ENCODE data around the gene UBAP2L. TPM values are rescaled to one million over a fixed set of nuclear protein-coding genes. Genes with fewer than 3 reads are reported as not detected.
"Not testable (repeated sequence)": the region's sequence is repeated elsewhere in the genome, so short reads cannot be mapped to it uniquely, and the experiment has no call there.

Gene UBAP2L
- total RNA-seq, 1 experiment from 2014 or later, result 265 TPM

- Histone ChIP-seq H3K27me3 (ENCODE audit: insufficient read depth, low read length) (no peaks in the 10 kb centered on the region), H2AFZ (ENCODE audit: low read length) (no peak overlapping the region), H2BK12ac (ENCODE audit: insufficient read length, low read depth, low read length) (no peak overlapping the region), H4K8ac (replicated peaks; ENCODE audit: insufficient read length, low read depth, low read length) (no peak overlapping the region), H3K56ac (ENCODE audit: insufficient read length, low read depth, low read length) (no peak overlapping the region), H4K91ac (ENCODE audit: insufficient read length, low read depth, low read length) (no peak overlapping the region), H2AK5ac (ENCODE audit: insufficient read length, low read length) (no peak overlapping the region), H3K79me1 (ENCODE audit: insufficient read depth, low read depth, low read length, poor library complexity, severe bottlenecking) (no peaks in the 10 kb centered on the region), H3K4me1 (ENCODE audit: insufficient read depth, low read length) (no peaks in the 10 kb centered on the region), H3K14ac (ENCODE audit: insufficient read depth, low read length) (no peak overlapping the region), H3K9ac (ENCODE audit: extremely low read depth, insufficient read length, low read length) (no peak overlapping the region), H4K5ac (ENCODE audit: insufficient read length, low read depth, low read length) (no peak overlapping the region), H4K20me1 (ENCODE audit: control insufficient read depth, insufficient read depth, insufficient read length) (no peaks in the 10 kb centered on the region), H3K27ac (ENCODE audit: insufficient read length, low read depth, low read length) (no peak overlapping the region), H3K4me2 (ENCODE audit: insufficient read depth, insufficient read length, low read length) (no peak overlapping the region), H3K9me3 (ENCODE audit: control insufficient read depth, low read depth, low read length) (no peaks in the 10 kb centered on the region), H3K23ac (ENCODE audit: insufficient read length, low read depth, low read length) (no peak overlapping the region), H2BK15ac (ENCODE audit: low read depth, low read length) (no peak overlapping the region), H2BK120ac (ENCODE audit: low read depth, low read length, poor library complexity, severe bottlenecking) (no peak overlapping the region), H3K18ac (ENCODE audit: insufficient read length, low read depth, low read length) (no peak overlapping the region), H3K23me2 (ENCODE audit: insufficient read length, low read depth, low read length, poor library complexity, severe bottlenecking) (no peaks in the 10 kb centered on the region), H2BK20ac (ENCODE audit: low read depth, low read length, poor library complexity, severe bottlenecking) (no peak overlapping the region), H2BK5ac (ENCODE audit: insufficient read length, low read length) (no peak overlapping the region), H3T11ph (ENCODE audit: low read length) (no peak overlapping the region), H3K4ac (ENCODE audit: low read depth, low read length) (no peak overlapping the region), H3K79me2 (ENCODE audit: insufficient read depth, low read length) (no peaks in the 10 kb centered on the region)
- Mint-ChIP-seq H3K9me3 (peaks cover 4 to 5% of the 10 kb centered on the region in 2 experiments; a peak in 4 of 5 replicates), H3K27ac (no peak overlapping the region), H3K4me1 (no peaks in the 10 kb centered on the region), H3K36me3 (ENCODE audit: insufficient read depth in 1 of 3, low read depth in 3 of 3) (peaks cover 0 to 3% (median 0%) of the 10 kb centered on the region in 3 experiments; a peak in 2 of 7 replicates), H3K27me3 (ENCODE audit: low read depth) (peaks cover 9% of the 10 kb centered on the region), H3K4me3 (no peak overlapping the region)
- no peak for TF ChIP-seq CTCF (conservative IDR thresholded peaks at IDR 0.05)
- WGBS (ENCODE audit: extremely low coverage, insufficient read length, low lambda C conversion rate), result no CpG with 5 or more reads among the region's 3 CpGs
- DNase-seq, result no peak
Observed at GRCh38 chr1:154306151-154306550, 85.4 kb downstream of the UBAP2L start.

- H2BK120ac ChIP-seq (ENCODE audit: low read depth, low read length, poor library complexity, severe bottlenecking); H4K91ac ChIP-seq (ENCODE audit: insufficient read length, low read depth, low read length); H3K4me1 ChIP-seq (ENCODE audit: insufficient read depth, low read length); H3K9me3 ChIP-seq (ENCODE audit: control insufficient read depth, low read depth, low read length); DNase-seq; H3K9me3 Mint-ChIP-seq; H3K36me3 Mint-ChIP-seq (ENCODE audit: insufficient read depth in 1 of 3, low read depth in 3 of 3); H3K27ac ChIP-seq (ENCODE audit: insufficient read length, low read depth, low read length); H2BK5ac ChIP-seq (ENCODE audit: insufficient read length, low read length); H2AK5ac ChIP-seq (ENCODE audit: insufficient read length, low read length); H3K23ac ChIP-seq (ENCODE audit: insufficient read length, low read depth, low read length); H3K4me3 Mint-ChIP-seq; H3K4me2 ChIP-seq (ENCODE audit: insufficient read depth, insufficient read length, low read length); H4K5ac ChIP-seq (ENCODE audit: insufficient read length, low read depth, low read length); H3K9ac ChIP-seq (ENCODE audit: extremely low read depth, insufficient read length, low read length); H2BK12ac ChIP-seq (ENCODE audit: insufficient read length, low read depth, low read length); H3K14ac ChIP-seq (ENCODE audit: insufficient read depth, low read length); H2BK20ac ChIP-seq (ENCODE audit: low read depth, low read length, poor library complexity, severe bottlenecking); H3K27ac Mint-ChIP-seq; H3K4ac ChIP-seq (ENCODE audit: low read depth, low read length); H3K23me2 ChIP-seq (ENCODE audit: insufficient read length, low read depth, low read length, poor library complexity, severe bottlenecking); H3K18ac ChIP-seq (ENCODE audit: insufficient read length, low read depth, low read length); H4K8ac ChIP-seq (replicated peaks; ENCODE audit: insufficient read length, low read depth, low read length); H2AFZ ChIP-seq (ENCODE audit: low read length); H3T11ph ChIP-seq (ENCODE audit: low read length); H4K20me1 ChIP-seq (ENCODE audit: control insufficient read depth, insufficient read depth, insufficient read length); H3K27me3 ChIP-seq (ENCODE audit: insufficient read depth, low read length); H3K4me1 Mint-ChIP-seq; H3K79me1 ChIP-seq (ENCODE audit: insufficient read depth, low read depth, low read length, poor library complexity, severe bottlenecking); H2BK15ac ChIP-seq (ENCODE audit: low read depth, low read length); H3K79me2 ChIP-seq (ENCODE audit: insufficient read depth, low read length); H3K56ac ChIP-seq (ENCODE audit: insufficient read length, low read depth, low read length): not testable (repeated sequence)
- WGBS (ENCODE audit: extremely low coverage, insufficient read length, low lambda C conversion rate), result no CpG with 5 or more reads among the region's 4 CpGs
- peaks cover 10% of the 10 kb centered on the region for H3K27me3 Mint-ChIP-seq (ENCODE audit: low read depth)
Observed at GRCh38 chr1:154307670-154308270, 87.0 kb downstream of the UBAP2L start.

Data from H9 (cell line).